Activated CD4-positive, CD25-positive, alpha-beta regulatory T cell (primary cell): ENCODE results near the gene GNAQ.

ENCODE experiments used
- DNase-seq, 4 experiments: peaks; one replicate each; lab custom pipeline; 2025; lab: John Stamatoyannopoulos, UW

Gene GNAQ

DNA sequence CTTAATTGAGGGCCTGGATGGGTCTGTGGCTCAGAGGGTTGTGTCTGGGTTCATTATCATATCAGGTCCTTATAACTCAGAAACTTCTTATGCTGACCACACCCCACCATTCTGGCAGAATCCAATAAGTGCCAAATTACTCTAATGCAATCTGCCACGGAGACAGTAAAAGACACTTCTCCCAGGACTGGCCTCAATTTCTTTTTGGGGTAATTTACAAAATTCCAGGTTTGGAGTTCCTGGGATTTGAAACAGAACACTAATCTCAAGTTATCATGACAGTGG lies 187.8 kb downstream of the GNAQ start:
- no peak for DNase-seq

DNA sequence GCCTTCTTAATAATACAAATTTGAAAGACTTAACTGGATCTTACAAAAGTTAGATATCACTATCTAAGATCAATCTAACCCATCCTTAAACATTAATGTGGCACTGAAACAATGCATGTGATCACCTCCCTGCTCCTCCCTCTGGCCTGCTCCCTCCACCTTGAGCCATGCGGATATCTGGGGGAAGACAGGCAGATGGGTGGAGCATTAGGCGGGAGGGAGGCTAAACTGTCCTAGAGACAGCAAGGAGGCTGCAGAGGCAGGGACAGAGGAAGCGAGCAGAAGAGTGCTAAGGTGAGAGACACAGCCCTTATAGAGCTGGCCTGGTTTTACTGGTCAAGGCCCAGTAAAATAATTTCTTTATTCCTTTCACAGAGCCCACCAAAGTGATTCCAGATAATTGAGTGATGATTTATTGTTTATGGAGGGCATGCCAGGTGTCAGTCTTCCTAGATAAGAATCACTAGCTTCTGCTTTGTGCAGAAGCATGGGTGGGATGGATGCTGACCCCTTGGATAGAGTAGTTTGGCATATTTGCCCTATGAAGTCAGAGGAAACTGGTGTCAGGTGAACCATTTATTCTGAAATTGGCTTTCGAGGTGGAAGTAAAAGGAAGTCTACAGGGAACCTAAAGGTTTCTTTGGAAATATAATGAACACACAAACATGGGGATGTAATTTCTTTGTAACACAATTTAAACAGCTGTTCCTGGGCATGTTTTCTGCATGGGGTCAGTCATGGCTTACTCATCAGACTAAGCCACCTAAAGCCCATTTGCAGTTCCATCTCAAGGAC lies 188.3 kb downstream of the GNAQ start:
- DNase-seq, result no peak

DNA sequence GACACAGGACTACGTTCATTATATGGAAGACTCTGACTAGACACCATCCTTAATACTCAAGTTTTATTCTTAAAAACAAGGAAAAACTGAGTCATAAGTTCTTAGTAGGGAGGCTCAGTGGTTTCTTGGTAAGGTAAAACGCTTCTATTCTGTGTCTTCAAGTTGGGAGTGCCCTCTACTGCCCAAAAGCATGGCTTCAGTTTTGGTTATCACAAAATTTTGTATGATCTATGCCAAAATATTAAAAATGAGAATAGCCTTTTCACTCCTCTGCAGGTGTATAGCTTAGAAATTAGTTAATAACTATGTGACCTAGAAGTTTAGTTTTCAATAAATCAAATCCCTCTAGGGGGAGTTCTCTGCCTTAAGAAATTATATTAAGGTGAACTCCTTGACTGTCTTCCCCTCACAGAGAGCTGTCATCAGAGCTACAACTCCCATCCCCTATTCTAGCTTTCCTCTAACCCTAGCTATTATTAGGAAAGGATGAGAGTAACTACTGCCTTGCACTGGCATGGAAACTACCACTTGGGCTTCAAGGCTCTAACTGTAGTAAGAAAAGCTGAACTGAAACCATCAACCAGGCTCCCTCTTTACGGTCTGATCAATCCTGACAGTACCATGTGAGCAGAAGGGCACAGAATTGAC lies 189.7 kb downstream of the GNAQ start:
- DNase-seq, result no peak

DNA sequence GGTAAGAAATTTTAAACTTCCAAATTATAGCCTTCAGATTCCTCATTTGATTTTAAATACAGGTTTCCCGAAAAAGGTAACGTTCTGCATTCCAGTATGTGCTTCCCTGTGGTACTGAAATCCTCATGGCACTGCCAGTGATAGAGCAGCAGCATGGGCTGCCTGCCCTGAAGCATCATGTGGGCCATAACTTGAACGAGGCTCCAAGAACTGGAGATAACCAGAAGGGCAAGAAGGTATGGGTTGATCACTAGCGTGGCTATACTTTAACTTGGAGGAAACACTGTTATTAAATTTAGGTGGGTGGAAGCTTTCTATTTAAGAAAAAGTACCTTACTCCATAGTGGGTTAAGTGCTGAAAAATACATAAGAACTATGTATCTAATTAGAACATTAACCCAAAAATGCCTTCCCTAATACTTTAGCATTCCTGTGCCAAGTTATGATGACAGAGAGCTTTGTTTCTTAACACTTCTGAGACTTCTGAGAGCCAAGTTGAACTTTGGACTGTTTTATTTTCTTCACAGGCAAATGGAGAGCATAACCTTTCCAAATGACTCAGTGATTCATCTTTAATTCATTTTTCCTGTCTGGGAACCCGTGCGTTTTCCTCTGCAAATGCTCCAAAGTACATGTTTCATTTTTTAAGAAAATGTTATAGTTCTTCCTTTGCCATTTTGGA lies 192.0 kb downstream of the GNAQ start:
- no peak for DNase-seq

DNA sequence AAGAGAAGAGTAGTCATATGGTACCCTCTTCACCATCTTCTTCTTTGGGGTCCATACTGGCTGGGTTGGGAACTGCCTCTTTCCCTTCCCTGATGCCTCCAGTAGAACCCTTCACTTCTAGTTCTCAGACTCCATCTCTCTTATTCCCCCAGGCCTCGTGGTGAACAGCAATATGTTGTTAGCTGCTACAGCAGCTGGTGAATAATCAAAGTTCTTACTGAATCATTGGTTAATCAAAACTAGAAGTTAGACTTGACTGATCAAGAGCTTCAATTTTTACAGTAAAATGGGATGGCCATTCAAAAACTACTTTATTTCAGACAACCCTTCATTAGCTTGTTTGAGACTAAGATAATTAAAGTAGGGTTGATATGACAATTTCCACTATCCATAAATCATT lies 192.6 kb downstream of the GNAQ start:
- no peak for DNase-seq

DNA sequence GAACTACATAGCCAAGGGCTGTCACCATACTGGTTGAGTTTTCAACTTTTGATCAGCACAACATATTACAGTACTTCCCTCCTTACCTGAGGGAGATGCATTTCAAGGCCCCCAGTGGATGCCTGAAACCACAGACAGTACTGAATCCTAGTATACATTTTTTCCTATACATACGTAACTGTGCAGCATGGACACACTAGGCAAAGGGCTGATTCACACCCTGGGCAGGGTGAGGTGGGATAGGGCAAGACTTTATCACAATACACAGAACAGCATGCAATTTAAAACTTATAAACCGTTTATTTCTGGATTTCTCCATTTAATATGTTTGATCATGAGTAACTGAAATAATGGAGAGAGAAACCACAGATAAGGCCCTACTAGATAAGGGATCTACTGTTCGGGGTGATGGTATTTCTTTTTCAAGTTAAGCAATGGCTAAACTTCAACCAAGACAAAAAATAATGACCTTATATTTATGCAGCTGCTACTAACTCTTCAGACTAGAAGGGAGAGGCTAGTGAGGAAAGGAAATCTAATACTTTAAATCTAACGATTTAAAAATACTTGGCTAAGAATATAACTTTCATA lies 196.6 kb downstream of the GNAQ start:
- no peak for DNase-seq

DNA sequence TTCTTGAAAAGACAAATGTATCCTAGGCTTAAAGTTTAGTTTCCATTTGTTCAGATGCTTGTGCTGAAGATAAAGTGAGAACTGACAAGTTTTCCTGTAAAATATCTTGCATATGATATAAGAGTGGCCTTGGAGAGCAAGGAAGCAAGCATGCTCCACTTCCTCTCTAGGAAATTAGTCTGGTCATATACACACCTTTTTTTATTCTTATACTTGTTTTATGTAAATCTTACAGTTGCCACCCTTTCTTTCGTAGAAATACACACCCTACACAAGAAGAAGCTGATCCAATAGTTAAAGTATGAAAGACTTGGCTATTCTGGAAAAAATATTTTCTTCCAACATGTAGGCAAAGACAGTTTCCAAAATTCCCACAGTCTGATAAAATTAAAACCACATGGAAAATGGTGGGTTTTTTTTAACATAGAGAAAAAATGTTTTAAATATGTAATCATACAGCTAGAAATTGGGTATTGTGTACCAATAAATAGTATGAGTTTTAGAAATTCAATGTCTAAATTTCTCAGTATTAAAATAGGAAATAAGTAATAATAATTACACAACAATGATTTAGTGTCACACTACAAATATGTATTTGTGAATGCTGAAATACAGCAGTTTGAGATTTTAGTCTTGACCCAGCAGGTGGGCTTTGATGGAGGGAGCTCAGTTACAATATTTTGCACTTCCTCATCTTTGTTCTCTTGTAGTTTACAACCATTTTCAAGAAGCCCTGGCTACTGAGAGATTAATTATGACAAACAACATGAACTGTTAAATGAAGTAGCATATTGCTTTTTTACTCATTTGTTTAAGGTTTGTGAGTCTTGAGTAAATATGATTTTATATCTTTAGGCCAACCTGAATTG lies 197.8 kb downstream of the GNAQ start:
- no peak for DNase-seq

DNA sequence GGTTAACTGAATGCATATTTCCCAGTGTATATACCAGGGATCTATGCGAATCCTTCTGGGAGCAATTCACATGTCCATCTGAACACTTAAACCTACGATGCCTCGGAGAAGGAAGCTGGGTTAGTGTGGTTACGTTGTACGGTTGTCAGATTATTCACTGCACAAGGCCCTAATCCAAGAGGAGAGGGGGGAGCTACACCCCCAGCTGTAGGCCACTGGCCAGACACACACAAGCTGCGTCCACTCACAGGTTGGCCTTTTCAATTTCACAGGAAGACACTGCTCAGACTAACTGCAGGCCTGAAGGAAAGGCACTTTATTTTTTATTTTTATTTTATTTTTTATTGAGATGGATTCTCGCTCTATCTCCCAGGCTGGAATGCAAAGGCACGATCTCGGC lies 199.0 kb downstream of the GNAQ start:
- no peak for DNase-seq

DNA sequence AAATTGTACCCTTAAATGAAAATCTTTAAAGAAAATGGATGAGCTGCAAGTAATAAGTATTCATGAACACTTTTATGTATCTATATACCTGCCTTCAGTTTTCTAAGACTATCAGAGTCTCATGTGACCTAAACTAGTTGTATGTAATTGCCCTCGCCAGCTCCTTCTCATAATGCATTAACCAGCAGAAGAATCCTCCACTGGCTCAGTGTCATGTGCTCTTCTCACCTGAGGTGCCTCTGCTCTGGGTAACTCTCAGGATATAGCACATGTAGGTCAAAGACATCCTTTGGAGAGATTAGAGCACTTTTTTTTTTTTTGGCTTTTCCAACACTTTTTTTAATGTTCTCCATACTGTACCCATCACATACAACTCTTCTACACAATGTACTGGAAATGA lies 199.8 kb downstream of the GNAQ start:
- DNase-seq, result no peak

DNA sequence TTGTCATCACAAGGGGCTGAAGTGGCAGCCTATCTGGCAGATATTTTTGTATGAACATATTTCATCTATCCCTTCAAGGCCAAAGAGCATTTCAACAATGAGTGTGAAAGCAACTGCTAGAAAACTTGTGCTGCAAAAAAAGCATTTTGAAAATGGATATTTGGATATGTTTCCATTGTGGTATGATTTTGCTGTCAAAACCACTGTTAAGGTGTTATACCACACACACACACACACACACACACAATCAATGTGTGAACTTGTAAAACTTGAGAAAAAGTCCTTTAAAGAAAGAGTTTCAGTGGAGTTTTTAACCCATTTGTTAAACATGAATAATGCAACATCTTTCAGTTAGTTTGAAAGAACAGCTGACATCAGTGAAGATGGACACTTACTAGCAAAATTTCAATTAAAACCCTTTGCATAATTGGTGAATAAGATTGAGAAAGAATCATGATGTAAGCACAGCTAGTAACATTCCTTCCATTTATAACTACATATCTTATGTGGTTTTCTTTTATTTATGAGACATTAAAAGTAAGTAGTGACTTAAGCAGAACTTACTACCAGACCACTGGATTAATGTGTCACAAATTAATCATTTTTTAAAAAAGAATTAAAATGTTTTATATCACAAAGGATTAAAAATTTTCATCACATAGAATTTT lies 200.9 kb downstream of the GNAQ start:
- no peak for DNase-seq

DNA sequence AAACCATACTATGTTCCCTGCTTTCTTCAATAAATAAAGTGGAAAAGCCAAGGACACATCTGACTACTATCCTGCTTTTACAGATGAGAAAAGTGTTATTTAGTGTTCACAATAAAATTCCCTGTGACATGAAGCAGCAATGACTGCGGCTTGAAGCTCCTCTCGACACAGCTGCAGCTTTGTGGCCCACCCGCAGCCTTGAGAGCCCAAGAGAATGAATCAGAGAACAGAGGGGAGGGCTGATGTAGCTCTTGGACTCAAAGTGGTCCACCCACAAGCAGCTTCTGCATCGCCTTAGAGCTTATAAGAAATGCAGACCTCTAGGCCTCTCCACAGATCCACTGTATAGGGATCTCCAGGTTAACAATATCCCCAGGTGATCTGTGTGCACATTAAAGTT lies 202.2 kb downstream of the GNAQ start:
- no peak for DNase-seq

DNA sequence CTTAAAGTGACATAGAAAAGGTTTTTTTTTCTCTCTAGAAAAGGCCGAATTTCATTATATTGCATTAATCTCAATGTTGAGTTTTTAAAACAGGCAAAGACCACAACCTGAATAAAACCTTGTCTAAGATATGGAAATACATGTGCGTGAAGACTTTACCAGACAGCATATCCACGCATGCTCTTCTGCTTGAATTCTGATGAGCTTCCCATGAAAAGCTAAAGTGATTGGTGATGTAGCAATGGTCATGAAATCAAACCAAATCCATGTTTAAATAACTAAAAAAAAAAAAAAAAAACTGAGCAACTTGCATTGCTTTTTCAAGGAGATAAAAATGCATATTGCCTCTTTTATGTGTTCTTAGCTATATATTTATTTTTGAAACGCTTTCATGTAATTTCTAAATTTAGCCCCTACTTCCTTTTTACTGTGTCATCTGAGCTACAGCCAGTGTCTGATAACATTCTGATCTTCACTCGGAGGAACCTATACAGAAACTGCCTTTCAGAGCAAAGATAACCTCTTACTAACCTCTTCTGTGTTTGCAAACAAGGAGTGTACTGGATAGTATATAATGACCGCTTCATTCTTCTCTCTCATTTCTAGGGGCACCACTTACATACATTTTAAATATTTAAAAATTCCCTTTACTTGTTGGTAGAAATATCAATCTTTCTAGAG lies 204.4 kb downstream of the GNAQ start:
- no peak for DNase-seq

DNA sequence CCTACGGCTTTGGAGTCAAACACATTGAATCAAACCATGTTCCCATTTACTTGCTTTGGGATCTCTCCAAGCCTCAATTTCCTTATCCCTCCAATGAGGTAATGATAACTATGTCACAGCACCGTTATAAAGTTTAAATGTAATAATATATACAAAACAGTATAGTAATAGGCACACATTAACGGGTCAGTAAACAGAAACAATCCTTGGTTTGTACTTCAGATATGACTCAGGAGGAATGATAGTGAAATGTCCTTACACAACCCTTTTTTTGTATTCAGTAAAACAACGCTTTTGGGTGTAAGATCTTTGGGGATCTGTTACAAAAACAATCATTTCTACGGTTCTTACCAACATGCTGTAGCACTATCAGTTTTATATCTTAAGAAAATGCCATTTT lies 205.0 kb downstream of the GNAQ start:
- DNase-seq, result no peak

DNA sequence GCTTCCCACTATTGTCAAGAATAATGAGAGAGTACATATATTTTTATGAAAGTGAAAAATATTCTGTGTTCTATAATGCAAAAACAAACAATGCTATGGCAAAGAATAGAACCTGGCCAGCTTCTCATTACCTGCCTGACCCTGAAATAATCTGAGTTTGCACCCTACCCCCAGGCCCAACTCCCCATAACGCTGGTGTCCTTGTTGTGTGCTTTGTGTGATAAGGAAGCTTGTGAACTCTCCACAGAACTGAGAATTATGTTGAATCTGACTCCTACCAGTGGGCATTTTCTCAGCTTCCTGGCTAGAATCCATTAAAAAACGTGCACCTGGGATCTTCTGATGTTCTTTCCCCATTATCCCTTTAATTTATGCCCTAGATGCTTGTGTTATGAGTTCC lies 205.5 kb downstream of the GNAQ start:
- no peak for DNase-seq

DNA sequence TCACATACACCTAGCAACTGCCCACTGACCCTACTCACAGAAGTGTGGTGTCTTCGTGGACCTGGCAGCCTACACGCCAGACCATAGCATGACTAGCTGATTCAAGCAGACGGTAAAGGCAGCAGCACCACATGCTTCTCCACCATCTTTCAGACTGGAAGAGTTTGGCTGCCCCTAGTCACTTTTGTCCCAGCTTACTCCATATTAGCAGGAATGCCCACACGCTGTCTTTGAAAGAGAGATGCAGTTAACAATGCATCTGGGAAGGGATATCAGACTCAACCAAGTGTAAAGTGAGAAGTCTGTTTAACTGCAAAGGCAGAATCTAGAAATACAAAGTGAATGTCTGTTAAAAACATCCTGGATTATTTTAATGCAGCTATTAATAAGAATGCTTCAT lies 206.2 kb downstream of the GNAQ start:
- no peak for DNase-seq

DNA sequence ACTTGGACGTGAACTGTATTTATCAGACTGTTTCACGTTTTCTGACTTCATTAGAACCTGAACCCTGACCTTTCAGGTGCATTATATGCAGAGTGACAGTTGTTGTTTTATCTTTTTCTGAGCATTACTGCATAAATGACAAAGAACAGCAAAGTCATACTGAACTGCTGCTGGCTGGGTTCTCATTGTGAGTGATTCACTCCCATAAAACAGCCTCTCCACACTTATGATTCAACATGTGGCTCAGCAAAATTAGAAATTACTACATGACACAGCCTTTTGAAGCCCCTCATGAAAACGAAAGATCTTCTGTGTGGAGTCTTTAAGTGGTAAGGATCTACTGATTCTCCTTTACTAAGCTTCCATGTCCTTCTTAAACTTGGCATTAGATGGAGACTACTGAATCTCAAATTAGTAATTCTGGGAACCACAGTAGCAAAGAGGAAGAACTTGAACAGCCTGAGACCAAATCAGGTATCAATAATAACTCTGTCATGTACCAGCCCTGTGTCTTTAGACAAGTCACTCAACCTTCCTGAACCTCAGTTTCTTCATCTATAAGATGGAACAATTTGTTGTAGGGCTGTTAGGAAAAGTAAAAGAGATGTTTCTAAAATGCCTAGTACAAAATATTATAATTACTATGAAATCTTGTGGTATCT lies 211.2 kb downstream of the GNAQ start:
- no peak for DNase-seq

DNA sequence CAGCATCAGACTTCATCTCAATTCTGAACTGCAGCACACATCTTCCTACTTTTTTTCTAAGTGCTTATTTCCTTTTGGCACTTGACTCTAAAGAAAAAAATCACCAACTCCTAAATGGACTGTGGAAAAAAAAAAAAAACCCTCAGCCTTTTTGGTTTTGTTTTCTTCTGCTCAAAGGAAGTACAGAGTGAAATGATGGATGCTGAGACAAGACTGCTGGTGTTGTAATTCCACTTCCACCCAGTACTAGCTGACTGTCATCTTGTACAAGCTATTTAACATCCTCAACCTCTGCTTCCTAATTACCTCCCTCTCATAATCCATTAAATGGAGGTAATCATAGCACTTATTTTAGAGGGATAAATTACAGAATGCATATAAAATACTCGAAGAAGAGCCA lies 212.0 kb downstream of the GNAQ start:
- DNase-seq, result no peak

DNA sequence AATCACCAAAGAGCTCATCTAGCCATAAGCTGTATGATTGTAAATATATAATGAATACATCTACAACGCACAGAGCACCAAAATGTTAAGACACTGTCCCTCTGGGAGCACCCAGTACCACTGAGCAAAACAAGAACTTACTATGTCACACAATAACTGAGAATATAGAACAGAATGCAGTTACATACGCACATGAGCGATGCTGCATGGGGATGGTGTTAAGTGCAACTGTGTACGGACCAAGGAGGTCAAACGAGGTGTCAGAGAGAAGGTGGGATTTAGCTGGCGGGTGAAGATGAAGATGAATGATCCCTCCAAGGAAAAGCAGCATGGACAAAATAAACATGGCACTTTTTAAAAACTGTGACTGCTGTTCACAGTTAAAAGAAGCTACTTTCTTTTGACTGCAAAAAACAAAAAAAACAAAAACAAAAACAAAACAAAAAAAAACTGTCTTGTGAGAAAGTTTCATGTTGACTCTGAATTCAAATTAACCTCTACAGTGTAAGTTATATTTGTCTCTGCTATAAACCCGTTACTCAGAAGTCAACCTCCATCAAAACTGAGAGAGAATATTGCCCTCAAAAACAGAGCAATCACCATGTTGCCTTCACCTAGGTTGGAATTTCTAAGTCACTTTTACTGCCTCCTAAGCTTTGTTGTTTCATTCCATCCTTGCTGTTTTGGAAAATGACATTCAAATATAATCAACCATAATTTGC lies 213.9 kb downstream of the GNAQ start:
- no peak for DNase-seq

DNA sequence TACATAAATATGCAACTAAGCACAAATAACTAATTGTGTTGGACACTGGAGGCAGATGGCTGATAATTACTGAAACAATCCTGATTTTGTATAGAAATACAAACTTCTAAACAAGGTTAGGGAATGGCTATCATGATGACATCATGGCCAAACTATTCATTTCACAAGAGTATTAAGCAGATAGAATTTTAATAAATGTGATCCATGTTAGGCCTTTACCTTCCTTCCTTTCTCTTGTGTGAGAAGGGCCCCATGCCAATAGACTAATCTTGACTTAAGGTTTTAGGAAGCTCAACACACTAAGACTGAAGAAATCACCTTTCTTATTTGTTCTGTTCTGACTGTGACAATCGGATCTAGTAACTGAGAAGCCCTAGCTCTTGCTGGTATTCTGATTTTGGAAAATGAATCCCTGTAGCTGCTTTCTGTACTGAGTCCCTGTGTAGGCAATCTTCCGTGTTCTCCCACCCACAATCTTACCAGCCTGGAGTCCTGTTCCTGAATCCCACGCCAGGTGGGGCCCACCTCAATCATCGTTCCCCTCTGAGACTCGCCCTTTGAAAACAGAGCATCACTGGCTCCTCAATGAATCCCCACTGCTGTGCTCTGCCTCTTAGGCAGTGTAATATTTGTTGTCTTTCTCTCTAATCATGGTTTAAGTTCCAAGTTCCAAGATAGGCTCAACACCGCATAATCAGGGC lies 214.8 kb downstream of the GNAQ start:
- no peak for DNase-seq
